GM18511 (cell line): Measurements from ENCODE around the gene THEM4.

Experiments
- ATAC-seq: cut with Tn5 transposase; IDR thresholded peaks from one replicate; pipeline ENCODE4 v1.9.1; 2021; ENCODE audit warnings: mild to moderate bottlenecking, moderate library complexity; ENCODE audit not compliant: unreplicated experiment

Gene THEM4

GRCh38 chr1:151839082-151839412, 70.3 kb downstream of the THEM4 start:
- no peak for ATAC-seq

GRCh38 chr1:151838222-151839081, 70.9 kb downstream of the THEM4 start:
- ATAC-seq, result no peak

GRCh38 chr1:151837884-151838221, 71.5 kb downstream of the THEM4 start:
- no peak for ATAC-seq

GRCh38 chr1:151837197-151837596, 72.1 kb downstream of the THEM4 start:
- no peak for ATAC-seq

- no peak for ATAC-seq
These were observed 73.7 kb downstream of the THEM4 start for GRCh38 chr1:151835596-151835995.

- no peak for ATAC-seq
These were observed 75.1 kb downstream of the THEM4 start for GRCh38 chr1:151834239-151834638.

GRCh38 chr1:151833172-151833900, 76.0 kb downstream of the THEM4 start:
- ATAC-seq, result no peak

- ATAC-seq, result no peak
These were observed 76.9 kb downstream of the THEM4 start for GRCh38 chr1:151832318-151832980.

GRCh38 chr1:151831605-151832004, 77.7 kb downstream of the THEM4 start, which contains the start of gene RORC:
Gene RORC (minus strand): TSS chr1:151831802. CDS start chr1:151831764, 38 bp downstream.
- ATAC-seq, result no peak

- no peak for ATAC-seq
These were observed 78.1 kb downstream of the THEM4 start for GRCh38 chr1:151831256-151831591.

GRCh38 chr1:151830055-151830454, 79.3 kb downstream of the THEM4 start:
- no peak for ATAC-seq

GRCh38 chr1:151829352-151830046, 79.8 kb downstream of the THEM4 start:
- ATAC-seq, result no peak

- ATAC-seq, result no peak
These were observed 80.4 kb downstream of the THEM4 start for GRCh38 chr1:151828921-151829320.

GRCh38 chr1:151827853-151828252, 81.5 kb downstream of the THEM4 start:
- ATAC-seq, result no peak

GRCh38 chr1:151825751-151826660, 83.3 kb downstream of the THEM4 start:
- no peak for ATAC-seq

GRCh38 chr1:151825204-151825603, 84.1 kb downstream of the THEM4 start:
- no peak for ATAC-seq
